Measurements from ENCODE around the gene COPS9. TPM values are rescaled to one million over a fixed set of nuclear protein-coding genes. Genes with fewer than 3 reads are reported as not detected.

COPS9 gene
- total RNA-seq, 2 donors from 2014 or later = 232 to 243 TPM

DNA sequence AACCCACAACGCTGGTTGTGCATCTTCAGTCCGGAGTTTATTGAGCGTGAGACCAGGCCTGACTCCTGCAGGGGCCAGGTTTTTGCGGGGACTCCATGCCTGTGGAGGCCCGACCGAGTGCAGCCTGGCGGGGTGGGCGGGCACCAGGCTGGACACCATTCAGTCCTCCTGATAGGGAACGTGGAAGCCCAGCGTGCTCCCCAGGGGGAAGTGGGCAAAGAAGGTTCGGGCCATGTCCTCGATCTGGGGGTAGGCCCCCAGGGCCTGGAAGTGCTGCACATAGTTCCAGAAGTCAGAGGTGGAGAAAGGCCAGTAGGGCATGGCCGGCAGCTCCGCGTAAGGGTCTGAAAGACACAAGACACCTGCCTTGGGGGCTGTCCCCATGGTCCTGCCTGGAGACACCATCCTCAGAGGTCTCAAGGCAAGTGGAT lies 2.9 kb upstream of the COPS9 start:
- TF ChIP-seq, protein P1, sequence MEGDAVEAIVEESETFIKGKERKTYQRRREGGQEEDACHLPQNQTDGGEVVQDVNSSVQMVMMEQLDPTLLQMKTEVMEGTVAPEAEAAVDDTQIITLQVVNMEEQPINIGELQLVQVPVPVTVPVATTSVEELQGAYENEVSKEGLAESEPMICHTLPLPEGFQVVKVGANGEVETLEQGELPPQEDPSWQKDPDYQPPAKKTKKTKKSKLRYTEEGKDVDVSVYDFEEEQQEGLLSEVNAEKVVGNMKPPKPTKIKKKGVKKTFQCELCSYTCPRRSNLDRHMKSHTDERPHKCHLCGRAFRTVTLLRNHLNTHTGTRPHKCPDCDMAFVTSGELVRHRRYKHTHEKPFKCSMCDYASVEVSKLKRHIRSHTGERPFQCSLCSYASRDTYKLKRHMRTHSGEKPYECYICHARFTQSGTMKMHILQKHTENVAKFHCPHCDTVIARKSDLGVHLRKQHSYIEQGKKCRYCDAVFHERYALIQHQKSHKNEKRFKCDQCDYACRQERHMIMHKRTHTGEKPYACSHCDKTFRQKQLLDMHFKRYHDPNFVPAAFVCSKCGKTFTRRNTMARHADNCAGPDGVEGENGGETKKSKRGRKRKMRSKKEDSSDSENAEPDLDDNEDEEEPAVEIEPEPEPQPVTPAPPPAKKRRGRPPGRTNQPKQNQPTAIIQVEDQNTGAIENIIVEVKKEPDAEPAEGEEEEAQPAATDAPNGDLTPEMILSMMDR (IDR thresholded peaks at IDR 0.05) = no peak
- Histone ChIP-seq H3K4me3 (no peak overlapping the region), H3K27me3 (no peaks in the 10 kb centered on the region), H3K4me1 (peaks cover 0 to 19% of the 10 kb centered on the region in 2 donors), H3K9me3 (no peaks in the 10 kb centered on the region), H3K36me3 (no peaks in the 10 kb centered on the region), H3K27ac (no peak overlapping the region)
- no peak for DNase-seq (ENCODE audit: low spot score)

DNA sequence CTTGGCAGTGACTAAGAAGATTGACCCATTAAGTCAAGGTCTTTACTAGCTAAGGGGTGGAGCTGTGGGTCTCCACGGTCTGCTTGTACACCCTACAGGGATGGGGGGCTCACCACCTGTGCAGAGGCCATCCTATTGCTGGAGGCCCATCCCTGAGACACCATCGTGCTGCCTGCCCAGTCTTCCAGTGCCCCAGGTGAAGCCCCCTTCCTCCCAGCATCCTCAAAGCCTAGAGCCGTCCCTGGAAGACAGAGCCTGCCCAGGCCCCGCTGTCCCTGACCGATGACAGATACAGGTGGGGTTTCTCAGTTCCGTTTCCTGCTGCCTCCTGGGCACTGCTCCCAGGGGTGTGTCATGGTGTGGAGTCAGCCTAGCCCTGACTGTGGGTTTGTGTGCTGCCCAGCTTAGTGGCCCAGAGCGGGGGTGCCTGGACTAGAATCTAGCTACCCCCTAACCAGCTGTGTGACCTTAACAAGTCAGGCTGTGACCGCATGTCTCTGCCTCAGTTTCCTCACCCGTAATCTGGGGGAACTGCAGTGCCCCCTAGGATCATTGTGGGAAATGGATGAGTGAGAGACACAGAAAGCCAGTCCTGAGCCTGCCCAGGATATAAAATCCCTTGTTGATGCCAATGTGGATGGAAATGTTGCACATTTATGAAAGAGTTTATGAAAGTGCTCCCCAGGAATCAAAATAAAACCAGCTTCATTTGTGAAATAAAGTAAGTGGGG lies 2.3 kb upstream of the COPS9 start:
- no peak for DNase-seq (ENCODE audit: low spot score)
- TF ChIP-seq, protein P1 (IDR thresholded peaks at IDR 0.05) = no peak
- H3K4me3 ChIP-seq = no peak overlapping the region
- H3K4me1 ChIP-seq = peaks cover 0 to 13% of the 10 kb centered on the region in 2 donors
- H3K27ac ChIP-seq = no peak overlapping the region
- H3K27me3 ChIP-seq = no peaks in the 10 kb centered on the region
- no peaks in the 10 kb centered on the region for H3K9me3 ChIP-seq
- peaks cover 2% of the 10 kb centered on the region for H3K36me3 ChIP-seq

DNA sequence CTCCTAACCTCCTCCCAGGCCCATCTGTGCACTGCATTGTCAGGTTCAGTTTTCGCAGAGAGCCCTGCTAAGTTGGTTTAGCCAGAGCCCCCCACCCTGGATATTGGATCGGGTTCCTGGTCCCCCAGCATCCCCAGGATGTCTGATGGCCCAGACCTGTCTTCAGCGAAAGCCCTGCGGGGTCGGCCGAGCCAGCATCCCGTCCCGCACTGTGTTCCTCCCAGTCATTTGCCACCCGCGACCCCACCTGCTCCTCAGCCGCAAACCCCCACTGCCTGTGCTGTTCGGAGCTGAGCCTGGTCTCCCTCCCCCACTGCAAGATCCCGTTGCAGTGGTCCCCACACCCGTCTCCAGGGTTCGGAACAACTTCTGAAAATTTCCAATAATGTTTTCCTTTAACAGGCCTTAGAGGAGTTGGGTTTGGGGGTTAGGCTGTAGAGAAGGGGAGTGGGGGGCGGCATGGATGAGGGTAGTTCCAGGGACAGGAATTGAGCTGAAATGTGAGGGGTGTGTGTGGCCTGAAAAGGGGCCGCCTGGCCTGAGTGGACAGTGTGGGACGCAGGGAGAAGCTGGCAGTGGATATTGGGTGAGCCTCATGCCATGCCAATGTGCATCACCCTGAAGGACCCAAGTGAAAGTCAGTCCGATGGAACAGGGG lies 1.6 kb upstream of the COPS9 start:
- peaks cover 9% of the 10 kb centered on the region for H3K36me3 ChIP-seq
- H3K4me3 ChIP-seq = no peak overlapping the region
- H3K4me1 ChIP-seq = peaks cover 0 to 13% of the 10 kb centered on the region in 2 donors
- TF ChIP-seq, protein P1 (IDR thresholded peaks at IDR 0.05) = no peak
- H3K27ac ChIP-seq = no peak overlapping the region
- no peak for DNase-seq (ENCODE audit: low spot score)
- no peaks in the 10 kb centered on the region for H3K27me3 ChIP-seq
- no peaks in the 10 kb centered on the region for H3K9me3 ChIP-seq

DNA sequence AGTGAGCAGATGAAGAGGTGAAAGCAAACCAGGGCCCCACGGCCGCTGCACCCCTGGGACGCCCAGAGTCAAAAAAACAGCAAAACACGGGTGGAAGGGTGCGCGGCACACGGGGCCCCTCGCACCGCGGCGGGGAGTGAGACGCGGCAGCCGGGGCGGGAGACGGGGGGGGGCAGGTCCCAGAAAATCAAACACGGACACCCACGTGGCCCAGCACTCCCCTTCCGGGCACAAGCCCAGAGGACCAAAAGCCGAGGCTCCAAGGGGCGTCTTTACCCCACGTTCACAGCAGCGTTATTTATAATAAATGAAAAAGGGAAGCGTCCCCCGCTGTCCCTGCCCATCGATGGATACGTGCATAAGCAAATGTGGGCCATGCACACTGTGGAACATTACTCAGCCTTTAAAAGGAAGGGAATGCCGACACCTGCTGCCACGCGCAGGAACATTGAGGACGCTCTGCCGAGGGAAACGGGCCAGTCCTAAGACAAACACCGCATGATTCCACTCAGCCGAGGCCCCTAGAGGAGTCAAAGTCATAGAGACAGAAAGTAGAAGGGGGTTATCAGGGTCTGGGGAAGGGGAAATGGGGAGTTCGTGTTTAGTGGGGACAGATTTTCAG lies 677 bp upstream of the COPS9 start:
- DNase-seq (ENCODE audit: low spot score) = no peak
- TF ChIP-seq, protein P1 (IDR thresholded peaks at IDR 0.05) = no peak
- no peaks in the 10 kb centered on the region for H3K27me3 ChIP-seq
- H3K9me3 ChIP-seq = no peaks in the 10 kb centered on the region
- peaks cover 0 to 13% of the 10 kb centered on the region in 2 donors for H3K4me1 ChIP-seq
- peak overlapping the region; percentile 94 to 100 for H3K4me3 ChIP-seq
- peaks cover 19% of the 10 kb centered on the region for H3K36me3 ChIP-seq
- H3K27ac ChIP-seq = peak overlapping the region; percentile 69 to 82

DNA sequence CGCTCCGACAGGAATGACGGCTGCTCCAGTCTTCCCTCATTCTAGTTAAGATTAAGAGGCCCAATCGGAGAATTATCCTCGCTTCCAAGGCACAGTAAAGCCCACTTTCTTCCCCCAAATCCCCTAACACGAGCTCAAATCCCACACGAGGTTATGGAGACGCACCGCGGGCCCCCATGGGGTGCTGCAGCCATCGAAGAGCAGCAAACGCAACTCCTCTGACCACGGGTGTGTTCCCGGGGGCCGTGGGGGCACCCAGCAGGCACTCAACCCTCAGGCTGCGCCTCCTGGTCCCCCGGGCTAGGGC lies 446 bp downstream of the COPS9 start:
- Histone ChIP-seq H3K36me3 (peaks cover 28% of the 10 kb centered on the region), H3K9me3 (no peaks in the 10 kb centered on the region), H3K27ac (peak overlapping the region; percentile 69 to 82), H3K4me1 (peaks cover 0 to 13% of the 10 kb centered on the region in 2 donors), H3K4me3 (peak overlapping the region; percentile 94 to 100), H3K27me3 (no peaks in the 10 kb centered on the region)
- no peak for DNase-seq (ENCODE audit: low spot score)
- TF ChIP-seq, protein P1 (IDR thresholded peaks at IDR 0.05) = no peak

Measured in right atrium auricular region (tissue), 2 donors.